Uterus (tissue), 4 donors: ENCODE measurements around the gene NSUN6. TPM values are rescaled to one million over a fixed set of nuclear protein-coding genes. Genes with fewer than 3 reads are reported as not detected.

ENCODE experiments used
- DNase-seq, 2 donors: peaks; one replicate each; pipeline ENCODE4 v3.0.0-alpha.2; 2019 to 2020
- H3K27ac ChIP-seq, 2 donors: fragments of 200-600 bp; sonication (generic); 1 replicate in 1 of 2; 2 replicates in 1 of 2; pipeline ENCODE4 v1.5.1; 2016 to 2018
- H3K27me3 ChIP-seq, 2 donors: fragments of 200-600 bp; sonication (generic); one replicate each; pipeline ENCODE4 v1.5.1; 2018 to 2019; ENCODE audit warnings: control low read depth in 1 of 2
- H3K36me3 ChIP-seq, 2 donors: fragments of 200-600 bp; sonication (generic); one replicate each; pipeline ENCODE4 v1.5.1; 2019; ENCODE audit warnings: control low read depth in 1 of 2
- H3K4me1 ChIP-seq, 2 donors: fragments of 200-600 bp; sonication (generic); one replicate each; pipeline ENCODE4 v1.5.1; 2018 to 2019; ENCODE audit warnings: control low read depth in 1 of 2
- H3K4me3 ChIP-seq, 2 donors: fragments of 200-600 bp; sonication (generic); 1 replicate in 1 of 2; 2 replicates in 1 of 2; pipeline ENCODE4 v1.5.1; 2018 to 2019; ENCODE audit warnings: mild to moderate bottlenecking in 1 of 2
- H3K9me3 ChIP-seq, 2 donors: fragments of 200-600 bp; sonication (generic); one replicate each; pipeline ENCODE4 v1.5.1; 2019; ENCODE audit warnings: control low read depth in 1 of 2
- POLR2A ChIP-seq, 2 donors: fragments of 450-650 bp; IDR thresholded peaks; one replicate each; pipeline ENCODE4 v1.6.1; 2016; ENCODE audit warnings: antibody characterized with exemption in 2 of 2, mild to moderate bottlenecking in 1 of 2, moderate library complexity in 1 of 2
- intact Hi-C: fragments of 100-400 bp; cut with DNase I; formaldehyde crosslinking; loops from one replicate; pipeline ENCODE4 v1.15.1; 2023; ENCODE audit warnings: low total_unique reads
- total RNA-seq, 4 donors: library from RNA; depleted of rRNA in 3 of 4; stranded (reverse); fragments of >200 nt in 3 of 4; gene quantifications; one replicate each; pipeline versions ENCODE4 v1.1.0 to v1.2.4, GENCODE V29; 2014 to 2023
- TF ChIP-seq, protein P1 (sequence below), 4 experiments: fragments of 200-600 bp in 2 of 4; fragments of 450-650 bp in 2 of 4; sonication (generic) in 2 of 4; IDR thresholded peaks; one replicate each; pipeline ENCODE4 v1.5.1; 2016 to 2019; ENCODE audit warnings: antibody characterized with exemption in 4 of 4, mild to moderate bottlenecking in 2 of 4, moderate library complexity in 1 of 4
- donor health status: DM: yes; HTN: yes; CAD: no.

Gene NSUN6
- total RNA-seq, 4 donors from 2014 or later, result 8.5 to 43.3 (median 26.2) TPM

DNA sequence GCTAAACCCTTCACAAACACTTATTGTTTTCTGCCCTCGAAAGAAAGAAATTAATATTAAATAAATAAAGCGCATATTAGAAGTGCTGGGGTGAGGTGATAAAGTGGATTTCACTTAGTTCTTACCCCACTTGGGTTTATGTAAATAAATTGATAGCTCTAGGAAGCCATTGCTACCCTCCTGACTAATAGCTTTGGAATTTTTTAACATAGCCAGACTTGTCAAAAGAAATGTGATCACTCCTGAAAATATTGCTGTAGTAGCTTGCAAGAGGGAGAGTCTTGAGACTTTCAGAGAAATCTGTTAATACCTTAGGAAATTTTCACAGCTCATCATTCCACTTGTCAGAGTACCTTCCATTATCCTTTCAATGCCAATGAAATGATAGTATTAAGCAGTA, 15.4 kb upstream of the NSUN6 start:
- H3K36me3 ChIP-seq, result no peaks in the 10 kb centered on the region
- intact Hi-C loops, result no loop called here
- no peak for DNase-seq

DNA sequence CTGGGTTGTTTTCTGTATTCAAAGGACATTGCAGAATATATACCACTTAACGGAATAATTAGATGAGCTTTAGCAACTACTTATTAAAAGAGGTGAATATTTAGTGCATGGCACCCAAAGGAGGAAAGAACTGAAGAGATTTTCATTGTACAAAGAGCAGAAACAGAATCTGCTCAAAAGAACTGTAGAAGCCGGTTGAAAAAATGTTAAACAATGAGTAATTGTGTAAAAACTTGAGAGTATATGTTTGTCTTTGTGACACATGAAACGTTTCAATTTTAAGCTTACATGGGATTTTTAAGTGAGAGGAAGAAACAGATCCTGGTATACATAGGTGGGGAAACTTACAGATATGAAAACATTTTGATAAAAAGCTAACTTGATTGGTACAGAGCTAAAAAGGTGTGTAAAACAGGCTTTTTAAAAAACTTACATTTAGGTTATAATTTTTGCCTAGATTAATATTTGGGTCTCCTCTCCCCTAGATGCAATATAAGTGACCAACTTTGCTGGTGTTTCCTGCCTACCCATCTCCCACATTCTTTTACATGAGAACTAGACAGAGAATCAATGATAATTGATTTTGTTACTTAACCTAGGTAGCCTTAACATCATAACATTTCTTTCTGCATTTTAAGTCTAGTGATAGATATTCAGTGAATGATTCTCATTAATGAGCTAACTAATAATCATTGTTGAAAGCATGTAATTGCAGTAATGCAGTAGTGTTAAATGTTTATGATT, 14.6 kb upstream of the NSUN6 start:
- peaks cover 0 to 6% of the 10 kb centered on the region in 2 donors for H3K4me1 ChIP-seq
- intact Hi-C loops, result no loop called here
- H3K27me3 ChIP-seq, result no peaks in the 10 kb centered on the region
- no peaks in the 10 kb centered on the region for H3K9me3 ChIP-seq
- TF ChIP-seq, protein P1, sequence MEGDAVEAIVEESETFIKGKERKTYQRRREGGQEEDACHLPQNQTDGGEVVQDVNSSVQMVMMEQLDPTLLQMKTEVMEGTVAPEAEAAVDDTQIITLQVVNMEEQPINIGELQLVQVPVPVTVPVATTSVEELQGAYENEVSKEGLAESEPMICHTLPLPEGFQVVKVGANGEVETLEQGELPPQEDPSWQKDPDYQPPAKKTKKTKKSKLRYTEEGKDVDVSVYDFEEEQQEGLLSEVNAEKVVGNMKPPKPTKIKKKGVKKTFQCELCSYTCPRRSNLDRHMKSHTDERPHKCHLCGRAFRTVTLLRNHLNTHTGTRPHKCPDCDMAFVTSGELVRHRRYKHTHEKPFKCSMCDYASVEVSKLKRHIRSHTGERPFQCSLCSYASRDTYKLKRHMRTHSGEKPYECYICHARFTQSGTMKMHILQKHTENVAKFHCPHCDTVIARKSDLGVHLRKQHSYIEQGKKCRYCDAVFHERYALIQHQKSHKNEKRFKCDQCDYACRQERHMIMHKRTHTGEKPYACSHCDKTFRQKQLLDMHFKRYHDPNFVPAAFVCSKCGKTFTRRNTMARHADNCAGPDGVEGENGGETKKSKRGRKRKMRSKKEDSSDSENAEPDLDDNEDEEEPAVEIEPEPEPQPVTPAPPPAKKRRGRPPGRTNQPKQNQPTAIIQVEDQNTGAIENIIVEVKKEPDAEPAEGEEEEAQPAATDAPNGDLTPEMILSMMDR (IDR thresholded peaks at IDR 0.05), result no peak
- TF ChIP-seq POLR2A (IDR thresholded peaks at IDR 0.05), result no peak
- no peak overlapping the region for H3K4me3 ChIP-seq
- H3K36me3 ChIP-seq, result no peaks in the 10 kb centered on the region
- H3K27ac ChIP-seq, result no peak overlapping the region
- no peak for DNase-seq

More for the DNA sequence above, 15.4 kb upstream of the NSUN6 start:
- Histone ChIP-seq H3K4me1 (peaks cover 0 to under 1% of the 10 kb centered on the region in 2 donors), H3K9me3 (no peaks in the 10 kb centered on the region), H3K27me3 (no peaks in the 10 kb centered on the region), H3K4me3 (no peak overlapping the region), H3K27ac (no peak overlapping the region)
- TF ChIP-seq POLR2A (IDR thresholded peaks at IDR 0.05), result no peak
- TF ChIP-seq, protein P1 (IDR thresholded peaks at IDR 0.05), result no peak

DNA sequence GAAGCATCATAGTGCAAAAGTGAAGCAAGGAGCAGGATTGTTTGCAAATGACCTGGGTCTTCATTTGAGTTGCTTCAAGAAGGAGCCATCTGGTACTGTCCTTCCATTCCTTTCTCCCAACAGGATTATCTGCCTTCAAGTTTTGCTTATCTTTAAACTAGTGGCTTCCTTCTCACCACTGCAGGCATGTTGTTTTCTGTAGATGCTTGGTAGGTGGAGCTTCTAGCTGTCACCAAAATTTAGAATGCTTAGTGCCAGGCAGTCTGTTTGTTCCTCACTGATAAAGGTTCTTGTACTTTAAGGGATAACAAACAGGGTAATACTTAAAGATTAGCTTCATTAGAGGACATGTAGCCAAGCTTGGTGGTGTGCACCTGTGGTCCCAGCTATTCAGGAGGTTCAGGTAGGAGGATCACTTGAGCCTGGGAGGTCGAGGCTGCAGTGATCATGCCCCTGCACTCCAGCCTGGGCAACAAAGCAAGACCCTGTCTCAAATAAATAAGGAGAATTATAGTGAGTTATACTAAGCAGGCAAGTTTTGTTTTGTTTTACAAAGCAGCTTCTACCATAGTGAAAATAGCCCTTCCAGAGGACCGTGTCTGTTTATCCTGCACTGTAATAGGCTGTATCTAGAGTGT, 13.6 kb upstream of the NSUN6 start:
- no peaks in the 10 kb centered on the region for H3K27me3 ChIP-seq
- no peak for TF ChIP-seq POLR2A (IDR thresholded peaks at IDR 0.05)
- TF ChIP-seq, protein P1 (IDR thresholded peaks at IDR 0.05), result no peak
- no peaks in the 10 kb centered on the region for H3K9me3 ChIP-seq
- intact Hi-C loops, result no loop called here
- no peak overlapping the region for H3K4me3 ChIP-seq
- DNase-seq, result no peak
- H3K27ac ChIP-seq, result no peak overlapping the region
- H3K4me1 ChIP-seq, result peaks cover 0 to 10% of the 10 kb centered on the region in 2 donors
- H3K36me3 ChIP-seq, result no peaks in the 10 kb centered on the region

DNA sequence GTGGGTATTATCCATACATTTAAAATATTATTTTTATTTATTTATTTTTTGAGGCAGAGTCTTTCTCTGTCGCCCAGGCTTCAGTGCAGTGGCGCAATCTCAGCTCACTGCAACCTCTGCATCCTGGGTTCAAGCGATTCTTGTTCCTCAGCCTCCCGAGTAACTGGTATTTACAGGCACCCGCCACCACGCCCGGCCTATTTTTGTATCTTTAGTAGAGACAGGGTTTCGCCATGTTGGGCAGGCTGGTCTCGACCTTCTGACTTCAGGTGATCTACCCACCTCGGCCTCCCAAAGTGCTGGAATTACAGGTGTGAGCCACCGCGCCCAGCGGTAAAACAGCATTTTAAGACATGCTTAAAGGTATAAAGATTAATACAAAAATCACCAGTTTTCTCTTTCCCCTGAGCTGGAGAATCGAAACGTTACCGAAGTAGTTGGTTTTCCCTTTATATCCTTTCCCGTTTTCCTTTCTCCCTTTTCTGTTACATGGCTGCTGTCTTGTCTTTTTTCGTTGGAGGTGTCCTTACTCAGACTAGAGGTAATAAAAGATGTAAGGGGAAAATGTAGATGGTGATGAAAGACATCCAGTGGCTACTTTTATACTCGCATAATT, 9.5 kb upstream of the NSUN6 start:
- DNase-seq, result no peak
- Histone ChIP-seq H3K27me3 (no peaks in the 10 kb centered on the region), H3K27ac (no peak overlapping the region), H3K4me3 (no peak overlapping the region), H3K36me3 (no peaks in the 10 kb centered on the region), H3K4me1 (peaks cover 0 to 10% of the 10 kb centered on the region in 2 donors), H3K9me3 (no peaks in the 10 kb centered on the region)
- TF ChIP-seq, protein P1 (IDR thresholded peaks at IDR 0.05), result no peak
- no peak for TF ChIP-seq POLR2A (IDR thresholded peaks at IDR 0.05)
- intact Hi-C loops, result no loop called here
